Measurements from ENCODE around the gene PFKFB2.

GRCh38 chr1:207077012-207077411 lies 23.9 kb downstream of the PFKFB2 start:
- no peak for TF ChIP-seq CTCF (optimal IDR thresholded peaks at IDR 0.05 in 1 of 3, IDR thresholded peaks at IDR 0.05 in 1 of 3, conservative IDR thresholded peaks at IDR 0.05 in 1 of 3; ENCODE audit: extremely low read depth in 1 of 3, insufficient read depth in 2 of 3, low read length in 3 of 3)
- no peak for TF ChIP-seq EZH2 (IDR thresholded peaks at IDR 0.05; ENCODE audit: low read length)
